AG04450 (cell line): Measurements from ENCODE around the gene TBC1D8. TPM values are rescaled to one million over a fixed set of nuclear protein-coding genes. Genes with fewer than 3 reads are reported as not detected.

ENCODE experiments used
- CTCF ChIA-PET: fragments of 300-600, 350-600 bp; formaldehyde crosslinking; extraction: SDS; loops from one replicate; lab custom pipeline; 2022; ENCODE audit warnings: antibody characterized with exemption, inconsistent platforms; lab: Charles Lee
- POLR2A ChIA-PET: fragments of 350-600 bp; formaldehyde crosslinking; extraction: SDS; loops from one replicate; lab custom pipeline; 2021; ENCODE audit warnings: antibody characterized with exemption, inconsistent platforms; lab: Yijun Ruan, JAX
- DNase-seq: peaks from one replicate; pipeline ENCODE4 v3.0.0-alpha.2; 2011; ENCODE audit warnings: low read depth, low spot score
- H3K27ac ChIP-seq: one replicate; pipeline ENCODE4 v1.5.1; 2012; ENCODE audit warnings: low read depth, low read length, control low read depth
- H3K27me3 ChIP-seq: one replicate; pipeline ENCODE4 v1.6.0; 2012; ENCODE audit warnings: low read length; ENCODE audit not compliant: control insufficient read depth, insufficient read depth
- H3K4me3 ChIP-seq: 2 replicates; pipeline ENCODE4 v1.5.1; 2011; ENCODE audit warnings: mild to moderate bottlenecking, low read depth, low read length, control low read depth
- H3K9me3 ChIP-seq: 2 replicates; pipeline ENCODE4 v1.5.1; 2012; ENCODE audit warnings: low read length; ENCODE audit not compliant: control insufficient read depth, insufficient read depth
- CTCF ChIP-seq: IDR thresholded peaks from 2 replicates; pipeline ENCODE4 v1.5.1; 2011; ENCODE audit warnings: low read depth, low read length, control low read depth, inconsistent platforms
- polyA plus RNA-seq: library from polyadenylated mRNA; depleted of rRNA; stranded (reverse); fragments of >200 nt; gene quantifications from 2 replicates; pipeline ENCODE4 v1.2.3, GENCODE V29; 2011

The TBC1D8 gene
- polyA plus RNA-seq, 1 experiment: 2.5 TPM

DNA sequence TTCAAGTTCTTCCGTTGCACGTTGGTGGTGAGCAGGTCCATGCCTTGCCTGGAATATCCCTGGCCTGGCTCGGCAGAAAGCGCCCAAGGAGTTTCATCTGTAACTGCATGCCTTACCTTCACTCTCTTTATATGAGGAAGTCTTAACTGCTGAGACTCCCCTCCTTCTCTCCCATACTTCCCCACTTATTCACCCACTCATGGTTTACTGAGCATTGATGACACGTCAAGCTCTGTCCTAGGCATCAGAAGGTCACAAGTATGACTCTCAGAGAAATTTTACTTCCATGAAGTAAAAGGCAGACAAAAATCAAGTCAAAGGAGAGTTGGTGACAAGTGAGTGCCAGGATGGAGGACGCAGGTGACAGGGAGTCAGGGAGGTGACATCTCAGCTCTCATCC is 68.2 kb downstream of the TBC1D8 start:
- no peak for DNase-seq
- Histone ChIP-seq H3K4me3 (no peak overlapping the region), H3K9me3 (no peaks in the 10 kb centered on the region), H3K27me3 (peaks cover 2% of the 10 kb centered on the region), H3K27ac (no peak overlapping the region)
- POLR2A ChIA-PET: no interaction called here
- CTCF ChIA-PET: no interaction called here
- no peak for TF ChIP-seq CTCF

- TF ChIP-seq CTCF: no peak
- ChIA-PET CTCF (no interaction called here), POLR2A (no interaction called here)
Measured at GRCh38 chr2:101081375-101081907, 69.7 kb downstream of the TBC1D8 start.

DNA sequence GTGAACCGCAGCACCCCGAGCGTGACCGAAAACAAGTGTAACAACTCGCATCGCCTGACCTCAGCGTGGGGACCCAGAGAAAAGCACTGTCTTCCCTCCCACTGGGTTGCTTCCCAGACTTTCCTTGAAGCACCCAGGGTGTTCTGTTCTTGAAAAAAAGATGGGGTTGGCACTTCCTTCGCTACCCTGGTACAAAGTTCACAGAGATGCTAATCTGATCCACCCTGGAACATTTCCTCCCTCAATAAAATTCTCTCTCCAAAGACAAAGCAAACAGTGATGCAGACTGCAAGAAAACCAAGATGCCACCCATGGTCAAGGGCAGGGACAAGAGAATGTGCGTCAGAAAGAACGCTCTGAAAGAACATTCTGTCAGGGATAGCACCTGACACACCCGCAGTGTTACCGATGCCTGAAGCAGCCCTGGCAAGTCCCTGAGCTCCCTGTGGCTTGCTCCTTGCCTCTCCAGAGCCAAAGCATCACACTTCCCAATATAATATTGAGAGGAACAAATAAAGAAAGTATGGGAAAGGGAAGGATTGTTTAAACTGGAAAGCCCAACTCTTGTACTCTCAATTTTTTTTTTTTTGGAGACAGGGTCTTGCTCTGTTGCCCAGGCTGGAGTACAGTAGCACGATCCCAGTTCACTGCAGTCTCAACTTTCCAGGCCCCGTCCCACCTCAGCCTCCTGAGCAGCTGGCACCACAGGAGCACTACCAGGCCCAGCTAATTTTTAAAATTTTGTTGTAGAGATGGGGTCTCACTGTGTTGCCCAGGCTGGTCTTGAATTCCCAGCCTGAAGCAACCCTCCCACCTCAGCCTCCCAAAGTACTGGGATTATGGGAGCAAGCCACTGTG is 70.7 kb downstream of the TBC1D8 start:
- Histone ChIP-seq H3K9me3 (no peaks in the 10 kb centered on the region), H3K27me3 (peaks cover 2% of the 10 kb centered on the region), H3K27ac (no peak overlapping the region), H3K4me3 (no peak overlapping the region)
- POLR2A ChIA-PET: no interaction called here
- CTCF ChIA-PET: no interaction called here
- TF ChIP-seq CTCF: no peak
- no peak for DNase-seq

More at GRCh38 chr2:101081375-101081907, 69.7 kb downstream of the TBC1D8 start:
- no peaks in the 10 kb centered on the region for H3K9me3 ChIP-seq
- no peak overlapping the region for H3K27ac ChIP-seq
- no peak for DNase-seq
- no peak overlapping the region for H3K4me3 ChIP-seq
- H3K27me3 ChIP-seq: peaks cover 2% of the 10 kb centered on the region

DNA sequence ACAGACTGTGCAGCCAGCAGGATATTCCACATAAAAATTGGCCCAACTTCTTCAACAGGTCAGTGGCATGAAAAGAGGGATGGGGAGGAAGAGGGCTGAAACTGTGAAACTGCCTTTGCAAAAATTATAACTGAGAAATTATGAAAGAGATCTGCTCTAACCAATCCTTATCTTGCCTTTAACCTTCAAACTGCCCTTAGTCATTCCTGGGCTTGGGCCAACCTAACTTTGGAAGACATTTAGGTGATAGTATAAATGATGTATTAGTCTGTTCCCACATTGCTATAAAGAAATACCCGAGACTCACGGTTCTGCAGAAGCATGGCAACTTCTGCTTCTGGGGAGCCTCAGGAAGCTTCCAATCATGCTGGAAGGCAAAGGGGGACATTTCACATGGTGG is 74.6 kb downstream of the TBC1D8 start:
- no peak overlapping the region for H3K4me3 ChIP-seq
- no peak overlapping the region for H3K27ac ChIP-seq
- no peaks in the 10 kb centered on the region for H3K9me3 ChIP-seq
- no peak for DNase-seq
- POLR2A ChIA-PET: no interaction called here
- no peaks in the 10 kb centered on the region for H3K27me3 ChIP-seq
- no peak for TF ChIP-seq CTCF
- CTCF ChIA-PET: no interaction called here
